Sigmoid colon (tissue), 7 donors: ENCODE data around the gene LRRC36. TPM values are rescaled to one million over a fixed set of nuclear protein-coding genes. Genes with fewer than 3 reads are reported as not detected.

ENCODE experiments used
- DNase-seq: peaks from one replicate; pipeline ENCODE4 v3.0.0-alpha.2; 2019
- H3K27ac ChIP-seq, 4 donors: fragments of 200-600 bp; sonication (generic); one replicate each; pipeline ENCODE4 v1.5.1; 2016 to 2019; ENCODE audit warnings: mild to moderate bottlenecking in 1 of 4
- H3K27me3 ChIP-seq, 3 donors: fragments of 200-600 bp; sonication (generic); one replicate each; pipeline ENCODE4 v1.5.1; 2019; ENCODE audit warnings: mild to moderate bottlenecking in 1 of 3
- H3K36me3 ChIP-seq, 4 donors: fragments of 200-600 bp; sonication (generic); one replicate each; pipeline ENCODE4 v1.5.1; 2016 to 2019
- H3K4me1 ChIP-seq, 4 donors: fragments of 200-600 bp; sonication (generic); one replicate each; pipeline ENCODE4 v1.5.1; 2017 to 2019
- H3K4me3 ChIP-seq, 4 donors: fragments of 200-600 bp; sonication (generic); one replicate each; pipeline ENCODE4 v1.5.1; 2017 to 2019; ENCODE audit warnings: mild to moderate bottlenecking in 2 of 4, moderate library complexity in 1 of 4
- H3K9me3 ChIP-seq, 4 donors: fragments of 200-600 bp in 3 of 4; sonication (generic) in 3 of 4; one replicate each; pipeline versions ENCODE4 v1.5.1 to v1.6.1; 2013 to 2019
- EP300 ChIP-seq, 4 donors: sonication (generic); formaldehyde crosslinking; IDR thresholded peaks; one replicate each; pipeline ENCODE4 v1.6.1; 2017; ENCODE audit warnings: antibody characterized with exemption in 4 of 4
- POLR2A ChIP-seq, 2 donors: fragments of 450-650 bp; IDR thresholded peaks; one replicate each; pipeline ENCODE4 v1.6.1; 2016; ENCODE audit warnings: antibody characterized with exemption in 2 of 2, mild to moderate bottlenecking in 2 of 2, moderate library complexity in 2 of 2
- POLR2AphosphoS5 ChIP-seq, 4 donors: sonication (generic); formaldehyde crosslinking; IDR thresholded peaks; one replicate each; pipeline ENCODE4 v1.6.1; 2017; ENCODE audit warnings: antibody characterized with exemption in 4 of 4
- WGBS, 2 donors: extraction: QIAGEN DNeasy Blood & Tissue Kit; methylation state at CpG; one replicate each; pipeline ENCODE4 v1.1.7; 2013; 5-methylcytosine and 5-hydroxymethylcytosine counted together
- intact Hi-C: fragments of 100-400 bp; cut with DNase I; formaldehyde crosslinking; loops from one replicate; pipeline ENCODE4 v1.15.1; 2023
- polyA plus RNA-seq, 3 donors: library from polyadenylated mRNA; stranded (reverse); fragments of 200-250 nt; gene quantifications; one replicate each; pipeline ENCODE4 v1.2.3, GENCODE V29; 2013
- total RNA-seq, 4 donors: library from RNA; depleted of rRNA; stranded (reverse); fragments of >200 nt; gene quantifications; one replicate each; pipeline ENCODE4 v1.1.0, GENCODE V29; 2016
- TF ChIP-seq, protein P1 (sequence below), 4 experiments: fragments of 450-650 bp in 3 of 4; fragments of 200-600 bp in 1 of 4; IDR thresholded peaks; one replicate each; pipeline ENCODE4 v1.5.1; 2016 to 2019; ENCODE audit warnings: antibody characterized with exemption in 4 of 4, mild to moderate bottlenecking in 3 of 4, moderate library complexity in 2 of 4
- donor health status: healthy with polysubstance abuse.
- donor health status: Bipolar disorder and iron deficiency.
- donor health status: healthy.

The LRRC36 gene, protein sequence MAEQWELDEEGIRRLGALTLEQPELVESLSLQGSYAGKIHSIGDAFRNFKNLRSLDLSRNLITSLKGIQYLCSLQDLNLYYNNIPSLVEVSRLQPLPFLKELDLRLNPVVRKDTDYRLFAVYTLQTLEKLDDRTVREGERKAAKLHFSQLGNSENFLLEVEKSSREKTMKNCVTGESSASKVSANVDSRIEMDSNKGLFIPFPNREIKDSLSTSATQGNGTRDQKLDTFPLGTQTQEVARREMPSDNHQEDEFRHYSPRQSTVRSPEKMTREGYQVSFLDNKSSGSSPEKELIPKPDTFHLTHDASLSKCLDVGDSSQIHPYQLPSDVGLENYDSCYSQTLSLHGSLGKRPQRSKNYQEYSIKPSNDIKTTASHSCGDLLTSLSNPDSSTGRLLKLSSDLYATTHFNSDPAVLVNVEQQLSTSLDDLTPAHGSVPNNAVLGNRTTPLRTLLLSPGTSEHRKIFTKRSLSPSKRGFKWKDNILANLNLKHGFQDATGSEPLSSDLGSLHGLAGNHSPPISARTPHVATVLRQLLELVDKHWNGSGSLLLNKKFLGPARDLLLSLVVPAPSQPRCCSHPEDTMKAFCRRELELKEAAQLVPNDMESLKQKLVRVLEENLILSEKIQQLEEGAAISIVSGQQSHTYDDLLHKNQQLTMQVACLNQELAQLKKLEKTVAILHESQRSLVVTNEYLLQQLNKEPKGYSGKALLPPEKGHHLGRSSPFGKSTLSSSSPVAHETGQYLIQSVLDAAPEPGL
- under 1 TPM in 1 of 4 donors, not detected in 3; 0.55 TPM for total RNA-seq
- polyA plus RNA-seq: under 1 TPM in 1 of 3 donors, not detected in 2; 0.74 TPM

DNA sequence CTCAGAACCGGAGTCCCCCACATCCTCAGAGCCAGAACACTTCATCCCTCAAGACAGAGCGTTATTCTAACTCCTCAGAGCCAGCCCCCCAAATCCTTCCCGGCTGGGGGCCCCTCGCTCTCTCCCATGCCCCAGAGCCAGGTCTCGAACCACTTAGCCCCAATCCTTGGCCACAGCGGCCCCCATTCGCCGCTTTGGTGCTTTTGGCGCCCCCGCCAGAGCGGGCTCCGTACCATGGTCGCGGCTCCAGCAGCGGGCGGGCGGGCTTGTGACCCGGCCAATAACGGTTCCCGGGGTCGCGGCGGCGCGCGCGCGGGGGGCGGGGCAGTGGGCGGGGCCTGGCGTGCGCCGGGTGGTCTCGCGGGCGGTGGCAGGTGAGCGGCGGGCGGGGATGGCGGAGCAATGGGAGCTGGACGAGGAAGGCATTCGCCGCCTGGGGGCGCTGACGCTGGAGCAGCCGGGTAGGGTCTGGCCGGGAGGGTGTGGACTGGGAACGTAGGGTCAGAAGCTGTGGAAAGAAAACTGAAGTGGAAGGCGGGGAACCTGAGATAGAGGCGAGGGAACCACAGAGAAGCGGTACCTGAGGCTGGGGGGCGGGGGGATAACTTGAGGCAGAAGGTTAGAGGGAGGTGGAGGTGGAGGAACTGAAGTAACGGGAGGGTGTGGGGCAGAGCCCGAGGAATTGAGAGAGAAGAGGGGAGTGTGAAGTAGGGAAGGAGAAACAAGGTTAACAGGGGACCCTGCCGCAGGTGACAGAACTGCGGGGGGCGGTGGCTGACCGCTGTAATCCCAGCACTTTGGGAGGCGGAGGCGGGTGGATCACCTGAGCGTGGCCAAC, at the start of gene LRRC36, which contains the start of gene KCTD19:
TSS of gene LRRC36 (plus strand) at position 344 of the 838 bp plus-strand sequence. CDS start at position 392, 48 bp downstream.
TSS of gene KCTD19 (minus strand) at position 270 of the 838 bp plus-strand sequence. CDS start at position 236, 34 bp downstream.
- no peak for TF ChIP-seq POLR2AphosphoS5 (IDR thresholded peaks at IDR 0.05)
- TF ChIP-seq, protein P1, sequence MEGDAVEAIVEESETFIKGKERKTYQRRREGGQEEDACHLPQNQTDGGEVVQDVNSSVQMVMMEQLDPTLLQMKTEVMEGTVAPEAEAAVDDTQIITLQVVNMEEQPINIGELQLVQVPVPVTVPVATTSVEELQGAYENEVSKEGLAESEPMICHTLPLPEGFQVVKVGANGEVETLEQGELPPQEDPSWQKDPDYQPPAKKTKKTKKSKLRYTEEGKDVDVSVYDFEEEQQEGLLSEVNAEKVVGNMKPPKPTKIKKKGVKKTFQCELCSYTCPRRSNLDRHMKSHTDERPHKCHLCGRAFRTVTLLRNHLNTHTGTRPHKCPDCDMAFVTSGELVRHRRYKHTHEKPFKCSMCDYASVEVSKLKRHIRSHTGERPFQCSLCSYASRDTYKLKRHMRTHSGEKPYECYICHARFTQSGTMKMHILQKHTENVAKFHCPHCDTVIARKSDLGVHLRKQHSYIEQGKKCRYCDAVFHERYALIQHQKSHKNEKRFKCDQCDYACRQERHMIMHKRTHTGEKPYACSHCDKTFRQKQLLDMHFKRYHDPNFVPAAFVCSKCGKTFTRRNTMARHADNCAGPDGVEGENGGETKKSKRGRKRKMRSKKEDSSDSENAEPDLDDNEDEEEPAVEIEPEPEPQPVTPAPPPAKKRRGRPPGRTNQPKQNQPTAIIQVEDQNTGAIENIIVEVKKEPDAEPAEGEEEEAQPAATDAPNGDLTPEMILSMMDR (IDR thresholded peaks at IDR 0.05): peak in 1 of 4 experiments; percentile 13

DNA sequence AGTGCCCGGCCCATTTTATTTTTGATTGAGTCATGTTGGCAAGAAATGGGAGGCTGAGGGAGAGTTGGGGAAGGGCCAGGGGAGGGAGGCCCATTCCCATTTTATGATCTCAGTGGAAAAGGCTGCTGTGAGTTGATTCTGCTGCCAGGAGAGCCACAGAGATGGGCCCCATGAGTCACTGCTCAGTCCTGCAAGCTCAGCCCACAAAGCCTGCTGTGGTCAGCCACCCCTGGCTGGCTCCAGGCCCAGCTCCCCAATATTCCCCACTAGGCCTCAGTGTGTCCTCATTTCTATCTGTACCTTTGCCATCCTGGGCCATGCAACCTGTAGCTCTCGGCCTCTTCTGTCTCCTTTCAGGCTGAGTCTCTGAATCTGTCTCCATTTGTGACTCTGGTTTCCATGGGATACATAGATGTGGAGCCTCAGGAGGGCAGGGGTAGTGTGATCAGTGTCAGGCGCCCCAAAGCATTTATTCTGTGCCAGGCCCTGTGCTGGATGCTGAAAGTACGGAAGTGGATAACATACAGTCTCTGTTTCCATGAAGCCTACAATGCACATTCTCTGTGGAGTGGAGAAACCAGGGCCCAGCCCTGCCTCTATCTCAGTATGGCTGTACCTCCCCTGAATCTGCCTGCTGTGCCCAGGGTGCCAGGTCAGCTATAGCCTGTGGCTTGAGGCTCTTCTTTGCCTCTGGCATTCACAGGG, 49.2 kb upstream of the LRRC36 start:
- Histone ChIP-seq H3K4me1 (peaks cover 0 to 31% (median 12%) of the 10 kb centered on the region in 4 donors), H3K4me3 (no peak overlapping the region), H3K27me3 (peaks cover 0 to 5% (median 5%) of the 10 kb centered on the region in 3 donors), H3K9me3 (no peaks in the 10 kb centered on the region), H3K27ac (peak overlapping the region in 3 of 4 donors; percentile 25 to 70 (median 61)), H3K36me3 (no peaks in the 10 kb centered on the region)
- TF ChIP-seq POLR2AphosphoS5 (IDR thresholded peaks at IDR 0.05) (no peak), EP300 (IDR thresholded peaks at IDR 0.05) (no peak), POLR2A (IDR thresholded peaks at IDR 0.05) (no peak)
- TF ChIP-seq, protein P1 (IDR thresholded peaks at IDR 0.05): no peak
- WGBS, 2 donors: 89 to 91% methylated on average over 4 of the region's 4 CpGs
- intact Hi-C loops: loop anchor here (5.0 kb wide), 1 partner anchor 120 kb away; no protein-coding TSS in a partner anchor
- DNase-seq: peak; percentile 74

More for the DNA sequence above, at the start of gene LRRC36, which contains the start of gene KCTD19:
- DNase-seq: peak; percentile 74
- no peaks in the 10 kb centered on the region for H3K36me3 ChIP-seq
- peaks cover 0 to 55% (median 18%) of the 10 kb centered on the region in 3 donors for H3K27me3 ChIP-seq
- intact Hi-C loops: no loop called here
- H3K9me3 ChIP-seq: no peaks in the 10 kb centered on the region
- H3K27ac ChIP-seq: no peak within 1 kb of the TSS
- H3K4me1 ChIP-seq: peaks cover 0 to 13% (median 9%) of the 10 kb centered on the region in 4 donors
- H3K4me3 ChIP-seq: peak within 1 kb of the TSS in 3 of 4 donors; percentile 36 to 50 (median 48)
- 8 to 10% methylated on average over 61 of the region's 61 CpGs for WGBS, 2 donors

DNA sequence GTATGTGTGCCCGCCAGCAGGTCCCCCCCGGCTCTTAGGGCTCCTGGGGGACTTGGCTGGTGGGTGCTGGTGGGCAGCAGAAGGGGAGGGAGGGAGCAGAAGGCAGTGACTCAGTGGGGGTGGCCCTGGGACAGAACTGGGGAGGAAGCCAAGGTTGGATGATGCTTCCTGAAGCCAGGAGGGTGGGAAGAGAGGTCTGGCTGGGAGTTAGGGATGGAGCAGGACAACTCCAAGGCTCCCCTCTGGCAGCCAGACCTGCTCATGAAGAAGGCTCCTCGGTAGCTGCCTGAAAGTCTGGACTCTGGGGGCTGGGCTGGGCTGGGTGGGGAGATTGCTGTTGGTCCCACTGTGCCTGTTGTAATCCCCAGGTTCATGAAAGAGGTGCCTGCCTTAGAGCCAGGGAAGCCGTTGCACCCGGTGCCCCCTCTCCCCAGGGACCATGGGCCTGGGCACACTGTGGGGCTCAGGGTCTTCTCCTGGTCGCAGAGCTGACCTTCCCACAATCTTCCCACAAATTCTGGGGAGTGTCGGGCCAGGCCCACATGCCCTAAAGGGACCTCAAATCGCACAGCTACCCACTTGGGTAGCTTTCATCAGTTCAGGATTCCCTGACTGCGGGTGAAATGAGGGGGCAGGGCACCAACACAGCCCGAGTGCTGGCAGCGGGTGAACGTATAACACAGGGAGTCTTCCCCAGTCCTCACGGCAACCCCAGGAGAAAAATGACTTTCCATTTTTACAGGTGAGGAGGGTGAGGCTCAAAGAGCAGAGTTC, 48.4 kb upstream of the LRRC36 start:
- Histone ChIP-seq H3K27ac (peak overlapping the region; percentile 25 to 70 (median 50)), H3K9me3 (no peaks in the 10 kb centered on the region), H3K27me3 (peaks cover 0 to 5% (median 5%) of the 10 kb centered on the region in 3 donors), H3K4me3 (peak overlapping the region; percentile 36 to 67 (median 50)), H3K36me3 (no peaks in the 10 kb centered on the region), H3K4me1 (peaks cover 0 to 31% (median 12%) of the 10 kb centered on the region in 4 donors)
- no peak for DNase-seq
- TF ChIP-seq POLR2A (IDR thresholded peaks at IDR 0.05): no peak
- TF ChIP-seq EP300 (IDR thresholded peaks at IDR 0.05): no peak
- TF ChIP-seq POLR2AphosphoS5 (IDR thresholded peaks at IDR 0.05): no peak
- TF ChIP-seq, protein P1 (IDR thresholded peaks at IDR 0.05): no peak
- 35 to 62% methylated on average over 13 of the region's 13 CpGs for WGBS, 2 donors
- intact Hi-C loops: loop anchor here (5.0 kb wide), 1 partner anchor 119 kb away; no protein-coding TSS in a partner anchor
